ENCODE results near the gene DCANP1. TPM values are rescaled to one million over a fixed set of nuclear protein-coding genes. Genes with fewer than 3 reads are reported as not detected.
A peak's percentile ranks its signal among the peaks of the same experiment; 100 is the strongest.

DCANP1 gene
- total and polyA plus RNA-seq, 4 donors, result 0.09 to 0.51 (median 0.28) TPM

DNA sequence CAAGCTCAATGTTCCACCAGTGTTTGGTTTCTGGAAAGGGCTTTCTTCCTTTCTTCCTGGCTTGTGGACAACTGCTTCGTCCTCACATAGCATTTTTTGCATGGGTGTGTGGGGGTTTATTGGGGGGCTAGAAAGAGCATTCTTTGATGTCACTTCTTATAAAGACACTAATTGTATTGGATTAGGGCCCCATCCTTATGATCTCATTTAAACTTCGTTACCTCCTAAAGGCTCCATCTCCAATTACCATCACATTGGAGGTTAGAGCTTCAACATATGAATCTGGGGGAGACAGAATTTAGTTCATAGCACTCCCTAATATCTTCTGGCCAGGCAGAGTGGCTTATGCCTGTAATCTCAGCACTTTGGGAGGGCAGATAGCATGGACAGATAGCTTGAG lies 42.1 kb downstream of the DCANP1 start:
- TF ChIP-seq, protein P1, sequence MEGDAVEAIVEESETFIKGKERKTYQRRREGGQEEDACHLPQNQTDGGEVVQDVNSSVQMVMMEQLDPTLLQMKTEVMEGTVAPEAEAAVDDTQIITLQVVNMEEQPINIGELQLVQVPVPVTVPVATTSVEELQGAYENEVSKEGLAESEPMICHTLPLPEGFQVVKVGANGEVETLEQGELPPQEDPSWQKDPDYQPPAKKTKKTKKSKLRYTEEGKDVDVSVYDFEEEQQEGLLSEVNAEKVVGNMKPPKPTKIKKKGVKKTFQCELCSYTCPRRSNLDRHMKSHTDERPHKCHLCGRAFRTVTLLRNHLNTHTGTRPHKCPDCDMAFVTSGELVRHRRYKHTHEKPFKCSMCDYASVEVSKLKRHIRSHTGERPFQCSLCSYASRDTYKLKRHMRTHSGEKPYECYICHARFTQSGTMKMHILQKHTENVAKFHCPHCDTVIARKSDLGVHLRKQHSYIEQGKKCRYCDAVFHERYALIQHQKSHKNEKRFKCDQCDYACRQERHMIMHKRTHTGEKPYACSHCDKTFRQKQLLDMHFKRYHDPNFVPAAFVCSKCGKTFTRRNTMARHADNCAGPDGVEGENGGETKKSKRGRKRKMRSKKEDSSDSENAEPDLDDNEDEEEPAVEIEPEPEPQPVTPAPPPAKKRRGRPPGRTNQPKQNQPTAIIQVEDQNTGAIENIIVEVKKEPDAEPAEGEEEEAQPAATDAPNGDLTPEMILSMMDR (IDR thresholded peaks at IDR 0.05; ENCODE audit: control extremely low read depth, extremely low read depth), result no peak
- ATAC-seq (ENCODE audit: insufficient read depth, low FRiP score) (no peak), DNase-seq (no peak)
- Histone ChIP-seq H3K9ac (ENCODE audit: insufficient read depth in 1 of 2, low read length in 2 of 2) (no peak overlapping the region), H3K4me1 (ENCODE audit: control insufficient read depth in 5 of 5, insufficient read depth in 5 of 5, low read length in 5 of 5) (peaks cover 0 to 10% (median 7%) of the 10 kb centered on the region in 5 donors), H3K27me3 (ENCODE audit: control insufficient read depth in 3 of 3, insufficient read depth in 3 of 3, low read length in 2 of 3) (no peaks in the 10 kb centered on the region), H3K9me3 (ENCODE audit: control insufficient read depth in 4 of 4, insufficient read depth in 3 of 4, low read length in 3 of 4) (no peaks in the 10 kb centered on the region), H3K27ac (ENCODE audit: low read depth in 1 of 2, low read length in 1 of 2) (no peak overlapping the region), H3K36me3 (ENCODE audit: control insufficient read depth in 4 of 4, insufficient read depth in 4 of 4, low read length in 4 of 4) (no peaks in the 10 kb centered on the region), H3K4me3 (no peak overlapping the region)
- WGBS, 2 donors, result 92 to 97% methylated on average over 2 of the region's 2 CpGs

DNA sequence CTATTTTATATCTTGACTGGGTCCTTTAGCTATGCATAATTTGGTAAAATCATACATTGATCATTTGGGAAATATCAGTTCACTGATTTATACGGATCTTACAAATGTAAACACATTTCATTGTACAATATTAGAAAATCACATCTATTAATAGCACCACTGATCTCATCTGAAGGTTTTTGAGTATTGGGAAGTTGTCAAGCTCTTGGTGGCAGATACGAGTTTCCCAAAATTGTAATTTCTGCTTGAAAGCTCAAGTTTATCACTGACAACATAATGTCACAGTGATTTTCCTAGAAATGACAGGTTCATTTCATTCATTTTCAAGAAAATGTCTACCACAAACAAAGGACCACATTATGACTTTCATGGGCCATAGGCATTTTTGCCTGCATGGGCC lies 45.1 kb downstream of the DCANP1 start:
- TF ChIP-seq, protein P1 (IDR thresholded peaks at IDR 0.05; ENCODE audit: control extremely low read depth, extremely low read depth), result no peak
- ATAC-seq (ENCODE audit: insufficient read depth, low FRiP score), result no peak
- no peak overlapping the region for H3K4me3 ChIP-seq
- peaks cover 1 to 28% (median 17%) of the 10 kb centered on the region in 5 donors for H3K4me1 ChIP-seq (ENCODE audit: control insufficient read depth in 5 of 5, insufficient read depth in 5 of 5, low read length in 5 of 5)
- no peak overlapping the region for H3K27ac ChIP-seq (ENCODE audit: low read depth in 1 of 2, low read length in 1 of 2)
- 77 to 83% methylated on average over 2 of the region's 2 CpGs for WGBS, 2 donors
- H3K9ac ChIP-seq (ENCODE audit: insufficient read depth in 1 of 2, low read length in 2 of 2), result no peak overlapping the region
- no peaks in the 10 kb centered on the region for H3K36me3 ChIP-seq (ENCODE audit: control insufficient read depth in 4 of 4, insufficient read depth in 4 of 4, low read length in 4 of 4)
- H3K27me3 ChIP-seq (ENCODE audit: control insufficient read depth in 3 of 3, insufficient read depth in 3 of 3, low read length in 2 of 3), result no peaks in the 10 kb centered on the region
- H3K9me3 ChIP-seq (ENCODE audit: control insufficient read depth in 4 of 4, insufficient read depth in 3 of 4, low read length in 3 of 4), result no peaks in the 10 kb centered on the region
- no peak for DNase-seq

- H3K9me3 ChIP-seq (ENCODE audit: control insufficient read depth in 4 of 4, insufficient read depth in 3 of 4, low read length in 3 of 4), result no peaks in the 10 kb centered on the region
- no peak for ATAC-seq (ENCODE audit: insufficient read depth, low FRiP score)
- peak in 2 of 3 donors; percentile 34 to 46 for DNase-seq
- TF ChIP-seq, protein P1 (IDR thresholded peaks at IDR 0.05; ENCODE audit: control extremely low read depth, extremely low read depth), result no peak
- 67 to 69% methylated on average over 5 of the region's 5 CpGs for WGBS, 2 donors
- no peaks in the 10 kb centered on the region for H3K27me3 ChIP-seq (ENCODE audit: control insufficient read depth in 3 of 3, insufficient read depth in 3 of 3, low read length in 2 of 3)
- no peak overlapping the region for H3K9ac ChIP-seq (ENCODE audit: insufficient read depth in 1 of 2, low read length in 2 of 2)
- H3K27ac ChIP-seq (ENCODE audit: low read depth in 1 of 2, low read length in 1 of 2), result no peak overlapping the region
- H3K4me1 ChIP-seq (ENCODE audit: control insufficient read depth in 5 of 5, insufficient read depth in 5 of 5, low read length in 5 of 5), result peaks cover 8 to 39% (median 20%) of the 10 kb centered on the region in 5 donors
- H3K36me3 ChIP-seq (ENCODE audit: control insufficient read depth in 4 of 4, insufficient read depth in 4 of 4, low read length in 4 of 4), result no peaks in the 10 kb centered on the region
- H3K4me3 ChIP-seq, result no peak overlapping the region
Observed at GRCh38 chr5:135400866-135401265, 46.3 kb downstream of the DCANP1 start.

Data from lung (tissue), 12 donors.